GM23338 (cell line): Measurements from ENCODE around the gene KLHL18. TPM values are rescaled to one million over a fixed set of nuclear protein-coding genes. Genes with fewer than 3 reads are reported as not detected.

Source experiments
- ATAC-seq: fragments of 200-7000 bp; cut with Tn5 transposase; 3 replicates; pipeline ENCODE4 v1.9.1; 2020
- DNase-seq: peaks from one replicate; pipeline ENCODE4 v3.0.0-alpha.2; 2015; ENCODE audit warnings: low spot score
- H2AFZ ChIP-seq: fragments of 200-600 bp; sonication (generic); 2 replicates; pipeline ENCODE4 v1.8.0; 2016; ENCODE audit warnings: antibody characterized with exemption, mild to moderate bottlenecking, moderate library complexity
- H3F3A ChIP-seq: fragments of 200-600 bp; sonication (generic); replicated peaks from 2 replicates; pipeline ENCODE4 v1.8.0; 2017; ENCODE audit warnings: antibody characterized with exemption, mixed run types, low read depth
- H3K27ac ChIP-seq: fragments of 200-600 bp; sonication (generic); 2 replicates; pipeline ENCODE4 v1.6.1; 2016; ENCODE audit warnings: low read depth
- H3K27me3 ChIP-seq: fragments of 200-600 bp; sonication (generic); 2 replicates; pipeline ENCODE4 v1.8.0; 2016; ENCODE audit warnings: mild to moderate bottlenecking, mixed run types, moderate library complexity; ENCODE audit not compliant: insufficient read depth
- H3K36me3 ChIP-seq: fragments of 200-600 bp; sonication (generic); 2 replicates; pipeline ENCODE4 v1.8.0; 2016; ENCODE audit warnings: mild to moderate bottlenecking; ENCODE audit not compliant: insufficient read depth
- H3K4me1 ChIP-seq: fragments of 200-600 bp; sonication (generic); 2 replicates; pipeline ENCODE4 v1.8.0; 2016; ENCODE audit warnings: mild to moderate bottlenecking, moderate library complexity; ENCODE audit not compliant: insufficient read depth
- H3K4me2 ChIP-seq: fragments of 200-600 bp; sonication (generic); 2 replicates; pipeline ENCODE4 v1.7.1; 2017; ENCODE audit warnings: mixed run types
- H3K4me3 ChIP-seq: fragments of 200-600 bp; sonication (generic); 2 replicates; pipeline ENCODE4 v1.6.1; 2016; ENCODE audit warnings: mixed run types
- H3K79me2 ChIP-seq: fragments of 200-600 bp; sonication (generic); replicated peaks from 2 replicates; pipeline ENCODE4 v1.8.0; 2017; ENCODE audit warnings: mild to moderate bottlenecking; ENCODE audit not compliant: insufficient read depth
- H3K9me2 ChIP-seq: fragments of 200-600 bp; sonication (generic); 2 replicates; pipeline ENCODE4 v1.8.0; 2017; ENCODE audit not compliant: insufficient read depth
- H4K20me1 ChIP-seq: fragments of 200-600 bp; sonication (generic); replicated peaks from 2 replicates; pipeline ENCODE4 v1.8.0; 2017; ENCODE audit warnings: mild to moderate bottlenecking; ENCODE audit not compliant: insufficient read depth
- H3K27ac Mint-ChIP-seq: 2 replicates; pipeline ENCODE4 v1.8.0; 2020; ENCODE audit warnings: inconsistent platforms, mild to moderate bottlenecking, moderate library complexity, mixed read lengths
- H3K27me3 Mint-ChIP-seq: 3 replicates; pipeline ENCODE4 v1.8.0; 2022; ENCODE audit warnings: low read depth, mild to moderate bottlenecking, moderate library complexity, mixed read lengths, inconsistent platforms; ENCODE audit not compliant: insufficient read depth, poor library complexity
- H3K36me3 Mint-ChIP-seq: 3 replicates; pipeline ENCODE4 v1.8.0; 2021; ENCODE audit warnings: low read depth, mild to moderate bottlenecking, inconsistent platforms, moderate library complexity, mixed read lengths
- H3K4me1 Mint-ChIP-seq: 3 replicates; pipeline ENCODE4 v1.8.0; 2020; ENCODE audit warnings: mild to moderate bottlenecking, inconsistent platforms, mixed read lengths
- H3K4me3 Mint-ChIP-seq: 3 replicates; pipeline ENCODE4 v1.8.0; 2021; ENCODE audit warnings: moderate library complexity, mild to moderate bottlenecking, inconsistent platforms, mixed read lengths
- H3K9me3 Mint-ChIP-seq: 3 replicates; pipeline ENCODE4 v1.8.0; 2020; ENCODE audit warnings: moderate library complexity, mild to moderate bottlenecking, inconsistent platforms, mixed read lengths
- CREB1 ChIP-seq: fragments of 250-450 bp; sonication (Bioruptor Pico); IDR thresholded peaks from 2 replicates; pipeline ENCODE4 v1.5.0; 2020; ENCODE audit warnings: low read depth, mild to moderate bottlenecking, moderate library complexity
- EZH2 ChIP-seq: fragments of 200-600 bp; sonication (generic); IDR thresholded peaks from one replicate; pipeline ENCODE4 v1.8.0; 2017; ENCODE audit warnings: antibody characterized with exemption, mild to moderate bottlenecking, low read depth; ENCODE audit not compliant: unreplicated experiment
- EZH2phosphoT487 ChIP-seq: fragments of 200-600 bp; sonication (generic); IDR thresholded peaks from one replicate; pipeline ENCODE4 v1.8.1; 2018; ENCODE audit warnings: antibody characterized with exemption; ENCODE audit not compliant: unreplicated experiment
- JUNB ChIP-seq: IDR thresholded peaks from one replicate; pipeline ENCODE4 v1.6.1; 2016; ENCODE audit warnings: antibody characterized with exemption; ENCODE audit not compliant: unreplicated experiment
- NANOG ChIP-seq: IDR thresholded peaks from 2 replicates; pipeline ENCODE4 v1.6.1; 2016; ENCODE audit warnings: antibody characterized with exemption, borderline replicate concordance
- POLR2AphosphoS5 ChIP-seq: IDR thresholded peaks from 2 replicates; pipeline ENCODE4 v1.6.1; 2016; ENCODE audit warnings: antibody characterized with exemption, low read depth
- STAT1 ChIP-seq: IDR thresholded peaks from one replicate; pipeline ENCODE4 v1.6.1; 2016; ENCODE audit warnings: antibody characterized with exemption; ENCODE audit not compliant: unreplicated experiment
- ZNF114 ChIP-seq: fragments of 250-450 bp; sonication (Bioruptor Pico); IDR thresholded peaks from 2 replicates; pipeline ENCODE4 v1.5.0; 2020; ENCODE audit warnings: mild to moderate bottlenecking, moderate library complexity
- ZNF331 ChIP-seq: fragments of 250-450 bp; sonication (Bioruptor Pico); IDR thresholded peaks from 2 replicates; pipeline ENCODE4 v1.5.0; 2020; ENCODE audit warnings: low read depth, mild to moderate bottlenecking, moderate library complexity
- polyA plus RNA-seq: library from polyadenylated mRNA; unstranded; fragments of >200 nt; fragmentation: Nextera tagmentation; extraction: Ambion mirVana; gene quantifications from 2 replicates; pipeline ENCODE4 v1.2.1, GENCODE V29; 2016
- total RNA-seq: library from RNA; depleted of rRNA; stranded (reverse); fragments of >200 nt; shearing (Covaris generic); gene quantifications from 2 replicates; pipeline ENCODE4 v1.2.3, GENCODE V29; 2014
- TF ChIP-seq, protein P1 (sequence below), 2 experiments: fragments of 200-600 bp in 1 of 2; sonication (generic) in 1 of 2; conservative IDR thresholded peaks; 2 replicates each; pipeline versions ENCODE4 v1.5.1 to v1.6.1; 2016 to 2017; ENCODE audit warnings: antibody characterized with exemption in 2 of 2, low read depth in 2 of 2, mild to moderate bottlenecking in 2 of 2, moderate library complexity in 1 of 2
- TF ChIP-seq, protein P2 (sequence below): IDR thresholded peaks from one replicate; pipeline ENCODE4 v1.6.1; 2018; ENCODE audit warnings: antibody characterized with exemption; ENCODE audit not compliant: unreplicated experiment
- TF ChIP-seq, protein P3 (sequence below): IDR thresholded peaks from 2 replicates; pipeline ENCODE4 v1.6.1; 2016; ENCODE audit warnings: antibody characterized with exemption

Gene KLHL18
- total and polyA plus RNA-seq, 2 experiments from 2014 or later: 11.3 to 18.1 TPM

DNA sequence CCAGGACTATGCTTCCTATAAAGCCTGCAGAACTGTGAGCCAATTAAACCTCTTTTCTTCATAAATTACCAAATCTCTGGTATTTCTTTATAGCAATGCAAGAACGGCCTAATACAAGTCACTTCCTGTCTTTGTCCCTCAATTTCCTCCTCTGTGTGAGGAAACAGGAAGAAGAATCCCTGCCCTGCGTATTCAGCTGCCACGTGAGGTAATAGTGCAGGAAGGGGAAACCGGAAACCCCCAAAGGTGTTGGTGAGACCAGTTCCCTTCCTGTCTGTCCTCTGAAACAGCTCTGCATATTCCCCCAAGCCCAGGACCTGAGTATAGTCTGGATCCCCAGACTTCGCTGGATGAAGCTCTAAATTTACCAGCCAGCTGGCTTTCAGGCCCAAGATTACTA lies 80.0 kb downstream of the KLHL18 start (continued):
- TF ChIP-seq, protein P1, sequence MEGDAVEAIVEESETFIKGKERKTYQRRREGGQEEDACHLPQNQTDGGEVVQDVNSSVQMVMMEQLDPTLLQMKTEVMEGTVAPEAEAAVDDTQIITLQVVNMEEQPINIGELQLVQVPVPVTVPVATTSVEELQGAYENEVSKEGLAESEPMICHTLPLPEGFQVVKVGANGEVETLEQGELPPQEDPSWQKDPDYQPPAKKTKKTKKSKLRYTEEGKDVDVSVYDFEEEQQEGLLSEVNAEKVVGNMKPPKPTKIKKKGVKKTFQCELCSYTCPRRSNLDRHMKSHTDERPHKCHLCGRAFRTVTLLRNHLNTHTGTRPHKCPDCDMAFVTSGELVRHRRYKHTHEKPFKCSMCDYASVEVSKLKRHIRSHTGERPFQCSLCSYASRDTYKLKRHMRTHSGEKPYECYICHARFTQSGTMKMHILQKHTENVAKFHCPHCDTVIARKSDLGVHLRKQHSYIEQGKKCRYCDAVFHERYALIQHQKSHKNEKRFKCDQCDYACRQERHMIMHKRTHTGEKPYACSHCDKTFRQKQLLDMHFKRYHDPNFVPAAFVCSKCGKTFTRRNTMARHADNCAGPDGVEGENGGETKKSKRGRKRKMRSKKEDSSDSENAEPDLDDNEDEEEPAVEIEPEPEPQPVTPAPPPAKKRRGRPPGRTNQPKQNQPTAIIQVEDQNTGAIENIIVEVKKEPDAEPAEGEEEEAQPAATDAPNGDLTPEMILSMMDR (conservative IDR thresholded peaks at IDR 0.05; ENCODE audit: low read depth in 2 of 2): no peak
- TF ChIP-seq, protein P2, sequence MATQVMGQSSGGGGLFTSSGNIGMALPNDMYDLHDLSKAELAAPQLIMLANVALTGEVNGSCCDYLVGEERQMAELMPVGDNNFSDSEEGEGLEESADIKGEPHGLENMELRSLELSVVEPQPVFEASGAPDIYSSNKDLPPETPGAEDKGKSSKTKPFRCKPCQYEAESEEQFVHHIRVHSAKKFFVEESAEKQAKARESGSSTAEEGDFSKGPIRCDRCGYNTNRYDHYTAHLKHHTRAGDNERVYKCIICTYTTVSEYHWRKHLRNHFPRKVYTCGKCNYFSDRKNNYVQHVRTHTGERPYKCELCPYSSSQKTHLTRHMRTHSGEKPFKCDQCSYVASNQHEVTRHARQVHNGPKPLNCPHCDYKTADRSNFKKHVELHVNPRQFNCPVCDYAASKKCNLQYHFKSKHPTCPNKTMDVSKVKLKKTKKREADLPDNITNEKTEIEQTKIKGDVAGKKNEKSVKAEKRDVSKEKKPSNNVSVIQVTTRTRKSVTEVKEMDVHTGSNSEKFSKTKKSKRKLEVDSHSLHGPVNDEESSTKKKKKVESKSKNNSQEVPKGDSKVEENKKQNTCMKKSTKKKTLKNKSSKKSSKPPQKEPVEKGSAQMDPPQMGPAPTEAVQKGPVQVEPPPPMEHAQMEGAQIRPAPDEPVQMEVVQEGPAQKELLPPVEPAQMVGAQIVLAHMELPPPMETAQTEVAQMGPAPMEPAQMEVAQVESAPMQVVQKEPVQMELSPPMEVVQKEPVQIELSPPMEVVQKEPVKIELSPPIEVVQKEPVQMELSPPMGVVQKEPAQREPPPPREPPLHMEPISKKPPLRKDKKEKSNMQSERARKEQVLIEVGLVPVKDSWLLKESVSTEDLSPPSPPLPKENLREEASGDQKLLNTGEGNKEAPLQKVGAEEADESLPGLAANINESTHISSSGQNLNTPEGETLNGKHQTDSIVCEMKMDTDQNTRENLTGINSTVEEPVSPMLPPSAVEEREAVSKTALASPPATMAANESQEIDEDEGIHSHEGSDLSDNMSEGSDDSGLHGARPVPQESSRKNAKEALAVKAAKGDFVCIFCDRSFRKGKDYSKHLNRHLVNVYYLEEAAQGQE: no peak
- TF ChIP-seq ZNF114 (CRISPR knock-in tag): no peak
- TF ChIP-seq EZH2phosphoT487: no peak
- TF ChIP-seq CREB1 (CRISPR knock-in tag): no peak
- TF ChIP-seq, protein P3, sequence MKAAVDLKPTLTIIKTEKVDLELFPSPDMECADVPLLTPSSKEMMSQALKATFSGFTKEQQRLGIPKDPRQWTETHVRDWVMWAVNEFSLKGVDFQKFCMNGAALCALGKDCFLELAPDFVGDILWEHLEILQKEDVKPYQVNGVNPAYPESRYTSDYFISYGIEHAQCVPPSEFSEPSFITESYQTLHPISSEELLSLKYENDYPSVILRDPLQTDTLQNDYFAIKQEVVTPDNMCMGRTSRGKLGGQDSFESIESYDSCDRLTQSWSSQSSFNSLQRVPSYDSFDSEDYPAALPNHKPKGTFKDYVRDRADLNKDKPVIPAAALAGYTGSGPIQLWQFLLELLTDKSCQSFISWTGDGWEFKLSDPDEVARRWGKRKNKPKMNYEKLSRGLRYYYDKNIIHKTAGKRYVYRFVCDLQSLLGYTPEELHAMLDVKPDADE: no peak
- TF ChIP-seq EZH2: no peak
- TF ChIP-seq ZNF331 (CRISPR knock-in tag): no peak
- TF ChIP-seq STAT1: no peak

DNA sequence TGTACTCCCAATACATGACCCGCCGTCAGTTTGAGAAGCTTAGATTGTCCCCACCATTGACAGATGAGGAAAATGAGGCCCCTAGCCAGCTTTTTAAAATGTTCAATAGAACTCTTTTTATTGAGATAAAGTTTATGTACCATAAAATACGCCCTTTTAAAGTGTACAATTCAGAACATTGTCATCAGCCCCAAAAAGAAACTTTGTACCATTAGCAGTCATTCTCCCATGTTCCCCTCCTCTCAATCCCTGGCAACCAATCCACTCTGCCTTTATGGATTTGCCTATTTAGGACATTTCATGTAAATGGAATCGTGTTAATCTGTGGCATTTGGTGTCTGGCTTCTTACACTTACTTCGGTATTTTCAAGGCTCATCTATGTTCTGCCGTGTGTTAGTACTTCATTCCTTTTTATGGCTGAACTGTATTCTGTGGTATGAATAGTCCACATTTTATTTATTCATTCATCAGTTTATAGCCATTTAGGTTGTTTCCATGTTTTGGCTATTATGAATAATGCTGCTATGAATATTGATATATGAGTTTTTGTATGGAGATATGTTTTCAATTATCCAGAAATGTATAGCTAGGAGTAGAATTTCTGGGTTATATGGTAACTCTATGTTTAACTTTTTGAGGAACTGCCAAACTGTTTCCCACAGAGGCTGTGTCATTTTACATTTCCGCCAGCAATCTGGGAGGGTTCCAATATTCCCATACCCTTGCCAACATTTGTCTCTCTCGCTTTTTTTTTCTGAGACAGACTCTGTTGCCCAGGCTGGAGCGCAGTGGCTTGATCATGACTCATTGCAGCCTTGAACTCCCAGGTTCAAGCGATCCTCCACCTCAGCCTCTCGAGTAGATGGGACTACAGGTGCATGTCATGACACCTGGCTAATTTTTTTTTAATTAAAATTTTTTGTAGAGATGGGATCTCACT lies 82.7 kb downstream of the KLHL18 start:
- no peak overlapping the region for H2AFZ ChIP-seq
- peaks cover under 1% of the 10 kb centered on the region for H3K36me3 Mint-ChIP-seq
- no peaks in the 10 kb centered on the region for H3K79me2 ChIP-seq
- peaks cover 8% of the 10 kb centered on the region for H3K9me3 Mint-ChIP-seq
- H3K9me2 ChIP-seq: no peaks in the 10 kb centered on the region
- H3K27ac ChIP-seq: no peak overlapping the region
- H3K4me1 Mint-ChIP-seq: no peaks in the 10 kb centered on the region; the same call in 1 of the 3 replicates
- DNase-seq (no peak), ATAC-seq (no peak)
- H3K27me3 ChIP-seq: no peaks in the 10 kb centered on the region
- no peak overlapping the region for H3K4me2 ChIP-seq
- H4K20me1 ChIP-seq: no peaks in the 10 kb centered on the region
- no peak overlapping the region for H3K4me3 Mint-ChIP-seq
- peaks cover 8% of the 10 kb centered on the region for H3K27me3 Mint-ChIP-seq
- no peak overlapping the region for H3K4me3 ChIP-seq
- no peak overlapping the region for H3K27ac Mint-ChIP-seq
- H3F3A ChIP-seq: no peaks in the 10 kb centered on the region
- no peaks in the 10 kb centered on the region for H3K4me1 ChIP-seq
- no peaks in the 10 kb centered on the region for H3K36me3 ChIP-seq
- TF ChIP-seq, protein P3: no peak
- TF ChIP-seq JUNB (no peak), CREB1 (CRISPR knock-in tag) (no peak), EZH2 (no peak), ZNF114 (CRISPR knock-in tag) (no peak), ZNF331 (CRISPR knock-in tag) (no peak), EZH2phosphoT487 (no peak), STAT1 (no peak), NANOG (no peak), POLR2AphosphoS5 (no peak)
- TF ChIP-seq, protein P2: no peak
